Measurements from ENCODE around the gene COG3.

The COG3 gene

GRCh38 chr13:45487604-45488003 is 22.9 kb downstream of the COG3 start:
- Histone ChIP-seq H3K27me3 (replicated peaks; ENCODE audit: insufficient read depth, low read length) (no peaks in the 10 kb centered on the region), H3K9me2 (replicated peaks; ENCODE audit: insufficient read depth, low read length) (no peaks in the 10 kb centered on the region), H3K4me1 (ENCODE audit: low read length) (no peaks in the 10 kb centered on the region), H3K36me3 (replicated peaks; ENCODE audit: insufficient read depth, low read length) (no peaks in the 10 kb centered on the region), H2AFZ (ENCODE audit: low read length) (no peak overlapping the region), H3F3A (ENCODE audit: insufficient read depth, low read length) (no peaks in the 10 kb centered on the region), H3K79me2 (ENCODE audit: low read length) (no peaks in the 10 kb centered on the region), H3K27ac (ENCODE audit: low read length) (no peak overlapping the region), H3K4me3 (ENCODE audit: low read length) (no peak overlapping the region), H4K20me1 (ENCODE audit: insufficient read depth, low read length) (no peaks in the 10 kb centered on the region), H3K9me3 (replicated peaks; ENCODE audit: insufficient read depth, low read length) (no peaks in the 10 kb centered on the region), H3K4me2 (ENCODE audit: low read depth, low read length) (no peak overlapping the region), H3K9ac (ENCODE audit: low read length) (no peak overlapping the region)
- no peak for TF ChIP-seq EZH2phosphoT487 (IDR thresholded peaks at IDR 0.05; ENCODE audit: low read length)
- DNase-seq: no peak

GRCh38 chr13:45490068-45490467 is 25.3 kb downstream of the COG3 start:
- Histone ChIP-seq H4K20me1 (ENCODE audit: insufficient read depth, low read length) (no peaks in the 10 kb centered on the region), H2AFZ (ENCODE audit: low read length) (no peak overlapping the region), H3K4me3 (ENCODE audit: low read length) (no peak overlapping the region), H3F3A (ENCODE audit: insufficient read depth, low read length) (no peaks in the 10 kb centered on the region), H3K9me2 (replicated peaks; ENCODE audit: insufficient read depth, low read length) (no peaks in the 10 kb centered on the region), H3K4me1 (ENCODE audit: low read length) (no peaks in the 10 kb centered on the region), H3K36me3 (replicated peaks; ENCODE audit: insufficient read depth, low read length) (no peaks in the 10 kb centered on the region), H3K27me3 (replicated peaks; ENCODE audit: insufficient read depth, low read length) (no peaks in the 10 kb centered on the region), H3K27ac (ENCODE audit: low read length) (no peak overlapping the region), H3K79me2 (ENCODE audit: low read length) (no peaks in the 10 kb centered on the region), H3K9ac (ENCODE audit: low read length) (no peak overlapping the region), H3K9me3 (replicated peaks; ENCODE audit: insufficient read depth, low read length) (no peaks in the 10 kb centered on the region), H3K4me2 (ENCODE audit: low read depth, low read length) (no peak overlapping the region)
- DNase-seq: no peak
- no peak for TF ChIP-seq EZH2phosphoT487 (IDR thresholded peaks at IDR 0.05; ENCODE audit: low read length)
- no peak for TF ChIP-seq EZH2 (optimal IDR thresholded peaks at IDR 0.05; ENCODE audit: low read depth, low read length)
- peak; percentile 22 for TF ChIP-seq CTCF (IDR thresholded peaks at IDR 0.05; ENCODE audit: low read length)

- Histone ChIP-seq H3K36me3 (replicated peaks; ENCODE audit: insufficient read depth, low read length) (no peaks in the 10 kb centered on the region), H3F3A (ENCODE audit: insufficient read depth, low read length) (no peaks in the 10 kb centered on the region), H3K4me3 (ENCODE audit: low read length) (no peak overlapping the region), H3K4me2 (ENCODE audit: low read depth, low read length) (no peak overlapping the region), H2AFZ (ENCODE audit: low read length) (no peak overlapping the region), H3K9me3 (replicated peaks; ENCODE audit: insufficient read depth, low read length) (no peaks in the 10 kb centered on the region), H3K9me2 (replicated peaks; ENCODE audit: insufficient read depth, low read length) (no peaks in the 10 kb centered on the region), H3K27me3 (replicated peaks; ENCODE audit: insufficient read depth, low read length) (no peaks in the 10 kb centered on the region), H4K20me1 (ENCODE audit: insufficient read depth, low read length) (no peaks in the 10 kb centered on the region), H3K4me1 (ENCODE audit: low read length) (no peaks in the 10 kb centered on the region), H3K9ac (ENCODE audit: low read length) (no peak overlapping the region), H3K79me2 (ENCODE audit: low read length) (no peaks in the 10 kb centered on the region), H3K27ac (ENCODE audit: low read length) (no peak overlapping the region)
- DNase-seq: no peak
- TF ChIP-seq EZH2phosphoT487 (IDR thresholded peaks at IDR 0.05; ENCODE audit: low read length) (no peak), EZH2 (optimal IDR thresholded peaks at IDR 0.05; ENCODE audit: low read depth, low read length) (no peak), CTCF (IDR thresholded peaks at IDR 0.05; ENCODE audit: low read length) (no peak)
These were observed 27.8 kb downstream of the COG3 start for GRCh38 chr13:45492538-45492937.

GRCh38 chr13:45496942-45497341 is 32.2 kb downstream of the COG3 start:
- H3K9me2 ChIP-seq (replicated peaks; ENCODE audit: insufficient read depth, low read length): no peaks in the 10 kb centered on the region
- no peak for DNase-seq
- no peaks in the 10 kb centered on the region for H4K20me1 ChIP-seq (ENCODE audit: insufficient read depth, low read length)
- no peak overlapping the region for H3K4me2 ChIP-seq (ENCODE audit: low read depth, low read length)
- H3K79me2 ChIP-seq (ENCODE audit: low read length): no peaks in the 10 kb centered on the region
- TF ChIP-seq EZH2 (optimal IDR thresholded peaks at IDR 0.05; ENCODE audit: low read depth, low read length) (no peak), CTCF (IDR thresholded peaks at IDR 0.05; ENCODE audit: low read length) (no peak), EZH2phosphoT487 (IDR thresholded peaks at IDR 0.05; ENCODE audit: low read length) (no peak)
- H3F3A ChIP-seq (ENCODE audit: insufficient read depth, low read length): no peaks in the 10 kb centered on the region
- no peak overlapping the region for H3K9ac ChIP-seq (ENCODE audit: low read length)
- H3K4me1 ChIP-seq (ENCODE audit: low read length): no peaks in the 10 kb centered on the region
- H3K9me3 ChIP-seq (replicated peaks; ENCODE audit: insufficient read depth, low read length): no peaks in the 10 kb centered on the region
- no peak overlapping the region for H2AFZ ChIP-seq (ENCODE audit: low read length)
- no peaks in the 10 kb centered on the region for H3K27me3 ChIP-seq (replicated peaks; ENCODE audit: insufficient read depth, low read length)
- H3K4me3 ChIP-seq (ENCODE audit: low read length): no peak overlapping the region
- no peaks in the 10 kb centered on the region for H3K36me3 ChIP-seq (replicated peaks; ENCODE audit: insufficient read depth, low read length)
- no peak overlapping the region for H3K27ac ChIP-seq (ENCODE audit: low read length)

Data from MM.1S (cell line).